ENCODE data around the gene SOS2. TPM values are rescaled to one million over a fixed set of nuclear protein-coding genes. Genes with fewer than 3 reads are reported as not detected.

The SOS2 gene
- total RNA-seq, 1 donor from 2014 or later, result 17.0 TPM

GRCh38 chr14:50127802-50128201 lies 103.6 kb downstream of the SOS2 start:
- no peak for DNase-seq (ENCODE audit: low spot score)
- no peaks in the 10 kb centered on the region for H3K9me3 Mint-ChIP-seq
- peaks cover 41% of the 10 kb centered on the region for H3K36me3 Mint-ChIP-seq (ENCODE audit: low read depth)
- peak overlapping the region; percentile 10 for H3K27ac Mint-ChIP-seq
- H3K27me3 Mint-ChIP-seq (ENCODE audit: low read depth), result no peaks in the 10 kb centered on the region
- H3K4me1 Mint-ChIP-seq (ENCODE audit: low read depth), result peaks cover 7% of the 10 kb centered on the region
- H3K4me3 Mint-ChIP-seq (ENCODE audit: low read depth), result no peak overlapping the region
- intact Hi-C loops (cut with micrococcal nuclease), result no loop called here

DNA sequence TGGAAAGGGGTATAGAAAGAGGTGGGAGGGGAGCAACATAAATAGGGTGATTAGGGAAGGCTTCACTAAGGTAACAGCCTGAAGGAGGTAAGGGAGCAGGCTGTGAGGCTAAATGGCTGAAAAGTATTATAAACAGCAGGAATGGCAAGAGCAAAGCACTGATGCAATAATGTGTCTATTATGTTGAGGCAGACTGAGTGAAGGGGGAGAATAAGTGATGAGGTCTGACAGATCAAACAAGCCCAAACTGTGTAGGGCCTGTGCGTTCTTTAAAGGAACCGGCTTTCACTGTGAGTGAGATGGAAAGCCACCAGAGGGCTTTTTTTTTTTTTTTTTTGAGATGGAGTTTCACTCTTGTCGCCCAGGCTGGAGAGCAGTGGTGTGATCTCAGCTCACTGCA lies 108.3 kb downstream of the SOS2 start:
- no peak for DNase-seq (ENCODE audit: low spot score)
- intact Hi-C loops (cut with micrococcal nuclease), result no loop called here
- Mint-ChIP-seq H3K27ac (no peak overlapping the region), H3K9me3 (no peaks in the 10 kb centered on the region), H3K4me3 (ENCODE audit: low read depth) (no peak overlapping the region), H3K4me1 (ENCODE audit: low read depth) (peaks cover 7% of the 10 kb centered on the region), H3K27me3 (ENCODE audit: low read depth) (no peaks in the 10 kb centered on the region), H3K36me3 (ENCODE audit: low read depth) (peaks cover 30% of the 10 kb centered on the region)

DNA sequence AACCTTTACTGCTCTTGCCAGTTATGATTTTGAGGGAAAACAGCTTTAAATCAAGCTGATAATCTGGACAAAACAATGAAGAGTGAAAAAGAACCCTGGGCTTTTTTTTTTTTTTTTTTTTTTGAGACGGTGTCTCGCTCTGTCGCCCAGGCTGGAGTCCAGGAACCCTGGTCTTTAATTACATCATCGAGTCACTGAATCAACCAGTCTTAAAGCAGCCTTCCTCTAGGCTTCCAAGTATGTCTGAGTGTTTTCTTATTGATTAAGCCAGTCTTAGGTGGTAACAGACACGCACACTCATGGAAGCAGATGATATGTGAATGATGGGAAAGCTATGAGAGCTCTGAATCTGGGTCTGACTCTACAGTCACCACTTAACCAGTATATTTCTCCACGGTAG lies 109.1 kb downstream of the SOS2 start:
- H3K4me1 Mint-ChIP-seq (ENCODE audit: low read depth), result peaks cover 7% of the 10 kb centered on the region
- intact Hi-C loops (cut with micrococcal nuclease), result no loop called here
- H3K27ac Mint-ChIP-seq, result no peak overlapping the region
- H3K9me3 Mint-ChIP-seq, result no peaks in the 10 kb centered on the region
- H3K27me3 Mint-ChIP-seq (ENCODE audit: low read depth), result no peaks in the 10 kb centered on the region
- no peak overlapping the region for H3K4me3 Mint-ChIP-seq (ENCODE audit: low read depth)
- peaks cover 30% of the 10 kb centered on the region for H3K36me3 Mint-ChIP-seq (ENCODE audit: low read depth)
- no peak for DNase-seq (ENCODE audit: low spot score)

GRCh38 chr14:50121486-50121885 lies 109.9 kb downstream of the SOS2 start:
- peaks cover 30% of the 10 kb centered on the region for H3K36me3 Mint-ChIP-seq (ENCODE audit: low read depth)
- no peak overlapping the region for H3K27ac Mint-ChIP-seq
- no peaks in the 10 kb centered on the region for H3K27me3 Mint-ChIP-seq (ENCODE audit: low read depth)
- no peak for DNase-seq (ENCODE audit: low spot score)
- H3K9me3 Mint-ChIP-seq, result no peaks in the 10 kb centered on the region
- peaks cover 11% of the 10 kb centered on the region for H3K4me1 Mint-ChIP-seq (ENCODE audit: low read depth)
- no peak overlapping the region for H3K4me3 Mint-ChIP-seq (ENCODE audit: low read depth)
- intact Hi-C loops (cut with micrococcal nuclease), result no loop called here

DNA sequence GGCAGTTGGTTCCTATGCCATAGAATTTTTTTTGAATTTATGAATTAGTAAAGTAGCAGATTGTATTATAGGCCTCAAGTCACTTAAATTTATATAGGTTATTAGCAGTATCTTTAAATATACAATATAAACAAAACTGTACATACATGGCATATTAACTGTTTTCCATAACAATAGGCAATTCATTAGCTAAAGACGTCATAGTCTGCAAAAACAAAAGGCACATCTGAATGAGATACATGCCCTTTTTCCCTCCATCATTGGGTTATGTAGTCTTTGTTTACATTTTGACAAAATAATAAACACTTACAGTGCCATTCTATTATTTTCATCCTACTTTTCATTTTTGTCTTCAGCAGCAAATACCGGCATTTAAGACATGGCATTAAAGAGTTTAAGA lies 113.9 kb downstream of the SOS2 start:
- peaks cover 14% of the 10 kb centered on the region for H3K4me1 Mint-ChIP-seq (ENCODE audit: low read depth)
- no peak for DNase-seq (ENCODE audit: low spot score)
- intact Hi-C loops (cut with micrococcal nuclease), result loop anchor here (2.0 to 10.0 kb wide), 5 partner anchors 197 to 495 kb away; partner anchors contain the start of genes DMAC2L, KLHDC2, L2HGDH and MAP4K5
- H3K4me3 Mint-ChIP-seq (ENCODE audit: low read depth), result no peak overlapping the region
- H3K9me3 Mint-ChIP-seq, result no peaks in the 10 kb centered on the region
- H3K27me3 Mint-ChIP-seq (ENCODE audit: low read depth), result no peaks in the 10 kb centered on the region
- peaks cover 40% of the 10 kb centered on the region for H3K36me3 Mint-ChIP-seq (ENCODE audit: low read depth)
- no peak overlapping the region for H3K27ac Mint-ChIP-seq

GRCh38 chr14:50116966-50117365 lies 114.4 kb downstream of the SOS2 start:
- H3K36me3 Mint-ChIP-seq (ENCODE audit: low read depth), result peaks cover 45% of the 10 kb centered on the region
- intact Hi-C loops (cut with micrococcal nuclease), result loop anchor here (1.0 to 10.0 kb wide), 6 partner anchors 114 to 495 kb away; partner anchors contain the start of genes DMAC2L, KLHDC2, L2HGDH and MAP4K5
- H3K27ac Mint-ChIP-seq, result peak overlapping the region; percentile 98
- no peak for DNase-seq (ENCODE audit: low spot score)
- no peaks in the 10 kb centered on the region for H3K9me3 Mint-ChIP-seq
- H3K4me3 Mint-ChIP-seq (ENCODE audit: low read depth), result peak overlapping the region; percentile 97
- H3K27me3 Mint-ChIP-seq (ENCODE audit: low read depth), result no peaks in the 10 kb centered on the region
- H3K4me1 Mint-ChIP-seq (ENCODE audit: low read depth), result peaks cover 14% of the 10 kb centered on the region

- Mint-ChIP-seq H3K27ac (peak within 1 kb of the TSS; percentile 98), H3K27me3 (ENCODE audit: low read depth) (no peaks in the 10 kb centered on the region), H3K4me1 (ENCODE audit: low read depth) (peaks cover 17% of the 10 kb centered on the region), H3K9me3 (no peaks in the 10 kb centered on the region), H3K4me3 (ENCODE audit: low read depth) (peak within 1 kb of the TSS; percentile 97), H3K36me3 (ENCODE audit: low read depth) (peaks cover 51% of the 10 kb centered on the region)
- peak; percentile 94 for DNase-seq (ENCODE audit: low spot score)
- intact Hi-C loops (cut with micrococcal nuclease), result loop anchor here (1.0 to 10.0 kb wide), 6 partner anchors 115 to 494 kb away; partner anchors contain the start of genes DMAC2L, KLHDC2, L2HGDH and MAP4K5
Measured at GRCh38 chr14:50116181-50116956, 115.0 kb downstream of the SOS2 start, which contains the start of gene VCPKMT. VCPKMT (minus strand) TSS chr14:50116572; CDS start chr14:50116552, 20 bp downstream.

DNA sequence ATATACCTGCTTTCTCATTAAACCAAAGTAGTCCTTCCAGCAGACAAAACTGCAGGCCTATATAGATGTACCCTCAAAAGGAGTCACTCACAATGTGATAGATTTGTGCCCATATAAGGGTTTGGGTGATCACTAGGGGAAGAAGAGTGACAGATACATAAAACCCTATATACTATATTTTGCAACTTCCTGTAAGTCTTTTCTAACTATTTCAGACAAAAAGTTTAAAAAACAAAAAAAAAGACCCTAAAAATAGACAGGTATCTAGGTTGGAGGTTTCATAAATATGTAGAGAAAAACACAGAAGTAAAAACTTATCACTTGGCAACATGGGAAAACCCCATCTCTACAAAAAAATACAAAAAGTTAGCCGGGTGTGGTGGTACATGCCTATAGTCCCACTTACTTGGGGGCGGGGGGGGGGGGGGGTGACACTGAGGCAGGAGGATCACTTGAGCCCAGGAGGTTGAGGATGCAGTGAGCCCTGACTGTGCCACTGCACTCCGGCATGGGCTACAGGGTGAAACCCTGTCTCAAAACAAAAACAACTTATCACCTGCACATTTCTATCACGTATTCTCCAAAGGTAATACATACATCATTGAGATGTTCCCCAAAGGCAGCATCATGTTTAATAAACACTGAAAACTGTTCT lies 117.9 kb downstream of the SOS2 start:
- H3K27me3 Mint-ChIP-seq (ENCODE audit: low read depth), result no peaks in the 10 kb centered on the region
- H3K27ac Mint-ChIP-seq, result peak overlapping the region; percentile 7
- no peak for DNase-seq (ENCODE audit: low spot score)
- H3K4me1 Mint-ChIP-seq (ENCODE audit: low read depth), result peaks cover 26% of the 10 kb centered on the region
- peaks cover 74% of the 10 kb centered on the region for H3K36me3 Mint-ChIP-seq (ENCODE audit: low read depth)
- no peaks in the 10 kb centered on the region for H3K9me3 Mint-ChIP-seq
- peak overlapping the region; percentile 14 for H3K4me3 Mint-ChIP-seq (ENCODE audit: low read depth)
- intact Hi-C loops (cut with micrococcal nuclease), result loop anchor here (10.0 kb wide), 1 partner anchor 201 kb away; the partner anchor contains the start of genes DMAC2L and L2HGDH

DNA sequence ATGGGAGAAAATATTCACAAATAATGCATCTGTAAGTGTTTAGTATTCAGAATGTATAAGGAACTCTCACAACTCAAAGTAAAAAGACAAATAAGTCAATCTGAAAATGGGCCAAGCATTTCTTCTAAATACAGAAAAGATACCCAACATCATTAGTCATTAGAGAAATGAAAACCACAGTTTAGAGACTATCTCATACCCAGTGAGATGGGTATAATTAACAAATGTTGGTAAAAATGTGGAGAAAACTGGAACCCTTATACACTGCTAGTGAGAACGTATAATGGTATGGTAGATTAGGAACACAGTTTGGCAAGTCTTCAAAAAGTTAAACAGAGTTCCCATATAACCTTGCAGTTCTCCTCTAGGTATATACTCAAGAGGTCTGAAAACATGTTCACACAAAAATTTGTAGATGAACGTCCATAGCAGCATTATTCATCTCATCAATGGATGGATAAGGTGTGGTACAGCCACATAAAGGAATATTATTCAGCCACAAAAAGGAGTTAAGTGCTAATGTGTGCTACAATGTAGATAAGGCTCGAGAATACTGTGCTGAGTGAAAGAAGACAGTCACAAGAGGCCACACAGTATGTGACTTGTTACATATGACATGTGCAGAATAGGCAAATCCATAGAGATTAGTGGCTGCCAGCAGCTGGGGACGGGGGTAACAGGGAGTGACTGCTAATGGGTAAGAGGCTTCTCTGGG lies 120.9 kb downstream of the SOS2 start:
- no peak overlapping the region for H3K27ac Mint-ChIP-seq
- peaks cover 73% of the 10 kb centered on the region for H3K36me3 Mint-ChIP-seq (ENCODE audit: low read depth)
- no peak for DNase-seq (ENCODE audit: low spot score)
- peaks cover 20% of the 10 kb centered on the region for H3K4me1 Mint-ChIP-seq (ENCODE audit: low read depth)
- H3K27me3 Mint-ChIP-seq (ENCODE audit: low read depth), result no peaks in the 10 kb centered on the region
- H3K4me3 Mint-ChIP-seq (ENCODE audit: low read depth), result no peak overlapping the region
- intact Hi-C loops (cut with micrococcal nuclease), result loop anchor here (10.0 kb wide), 1 partner anchor 204 kb away; the partner anchor contains the start of genes DMAC2L and L2HGDH
- H3K9me3 Mint-ChIP-seq, result no peaks in the 10 kb centered on the region

GRCh38 chr14:50109342-50109741 lies 122.0 kb downstream of the SOS2 start:
- H3K36me3 Mint-ChIP-seq (ENCODE audit: low read depth), result peaks cover 67% of the 10 kb centered on the region
- H3K27ac Mint-ChIP-seq, result no peak overlapping the region
- peaks cover 20% of the 10 kb centered on the region for H3K4me1 Mint-ChIP-seq (ENCODE audit: low read depth)
- DNase-seq (ENCODE audit: low spot score), result no peak
- no peak overlapping the region for H3K4me3 Mint-ChIP-seq (ENCODE audit: low read depth)
- no peaks in the 10 kb centered on the region for H3K9me3 Mint-ChIP-seq
- H3K27me3 Mint-ChIP-seq (ENCODE audit: low read depth), result no peaks in the 10 kb centered on the region
- intact Hi-C loops (cut with micrococcal nuclease), result no loop called here

- intact Hi-C loops (cut with micrococcal nuclease), result no loop called here
- no peak overlapping the region for H3K4me3 Mint-ChIP-seq (ENCODE audit: low read depth)
- H3K9me3 Mint-ChIP-seq, result no peaks in the 10 kb centered on the region
- peaks cover 58% of the 10 kb centered on the region for H3K36me3 Mint-ChIP-seq (ENCODE audit: low read depth)
- no peaks in the 10 kb centered on the region for H3K27me3 Mint-ChIP-seq (ENCODE audit: low read depth)
- no peak for DNase-seq (ENCODE audit: low spot score)
- no peak overlapping the region for H3K27ac Mint-ChIP-seq
- peaks cover 24% of the 10 kb centered on the region for H3K4me1 Mint-ChIP-seq (ENCODE audit: low read depth)
Measured at GRCh38 chr14:50107850-50108249, 123.5 kb downstream of the SOS2 start.

GRCh38 chr14:50106178-50106577 lies 125.2 kb downstream of the SOS2 start:
- intact Hi-C loops (cut with micrococcal nuclease), result no loop called here
- no peaks in the 10 kb centered on the region for H3K27me3 Mint-ChIP-seq (ENCODE audit: low read depth)
- H3K9me3 Mint-ChIP-seq, result no peaks in the 10 kb centered on the region
- no peak overlapping the region for H3K4me3 Mint-ChIP-seq (ENCODE audit: low read depth)
- peaks cover 21% of the 10 kb centered on the region for H3K4me1 Mint-ChIP-seq (ENCODE audit: low read depth)
- DNase-seq (ENCODE audit: low spot score), result no peak
- H3K36me3 Mint-ChIP-seq (ENCODE audit: low read depth), result peaks cover 44% of the 10 kb centered on the region
- H3K27ac Mint-ChIP-seq, result no peak overlapping the region

Data from activated T-helper 2 cell treated with anti-CD3 and anti-CD28 coated beads, Interferon-gamma antibody, Interleukin-2, Interleukin-4, amounts not matched to agents 10 μg/mL and 5 μg/mL and 100 μg/mL, durations not matched to agents 14 hours and 24 hours and 36 hours (primary cell).